ENCODE data around the gene C5orf46.
"Not testable (repeated sequence)": the region's sequence is repeated elsewhere in the genome, so short reads cannot be mapped to it uniquely, and the experiment has no call there.

C5orf46 gene

DNA sequence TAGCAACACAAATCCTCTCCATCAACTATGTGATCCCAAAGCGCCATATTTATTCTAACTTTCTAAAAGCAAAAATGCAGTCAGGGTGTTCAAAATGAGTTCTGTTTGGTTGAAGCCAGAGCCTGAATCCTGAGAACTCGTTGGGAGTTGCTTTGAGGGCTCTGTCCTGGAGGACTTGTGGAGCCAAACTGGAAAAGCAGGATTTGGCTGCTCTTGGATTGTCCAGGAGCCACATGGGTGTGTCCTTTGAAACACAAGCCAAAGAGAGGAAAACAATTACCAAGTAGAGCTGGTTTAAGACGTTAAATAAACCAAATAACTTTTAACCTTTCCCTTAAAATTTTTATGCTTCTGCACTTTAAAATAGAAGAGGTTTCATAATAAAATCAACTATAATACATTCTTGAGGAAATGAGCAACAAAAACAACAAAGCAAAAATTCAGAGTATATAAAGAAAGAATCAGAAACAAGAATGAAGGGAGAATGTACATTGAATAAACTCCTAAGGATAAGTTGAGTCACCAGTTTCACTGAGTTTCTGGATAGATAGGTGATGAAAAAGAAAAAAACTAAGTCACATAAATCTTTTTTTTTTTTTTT, 13.5 kb downstream of the C5orf46 start:
- no peak for DNase-seq

DNA sequence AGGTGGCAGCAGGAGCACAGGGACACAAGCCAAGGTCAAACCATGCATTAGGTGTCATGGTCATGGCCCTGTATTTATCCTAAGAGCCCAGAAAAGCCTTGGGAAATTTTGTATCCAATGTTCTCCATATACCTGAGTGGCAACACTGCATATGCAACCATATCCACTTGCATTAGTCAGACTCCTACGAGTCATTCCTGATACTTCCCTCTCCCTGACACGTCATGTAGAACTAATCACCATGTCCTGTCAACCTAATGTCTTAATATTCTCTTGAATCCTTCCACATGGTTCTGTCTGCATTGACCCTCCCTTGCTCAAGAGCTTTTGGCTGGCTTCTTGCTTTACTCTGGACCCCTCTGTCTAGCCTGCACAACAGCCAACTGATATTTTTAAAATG, 18.4 kb downstream of the C5orf46 start:
- DNase-seq, result no peak

DNA sequence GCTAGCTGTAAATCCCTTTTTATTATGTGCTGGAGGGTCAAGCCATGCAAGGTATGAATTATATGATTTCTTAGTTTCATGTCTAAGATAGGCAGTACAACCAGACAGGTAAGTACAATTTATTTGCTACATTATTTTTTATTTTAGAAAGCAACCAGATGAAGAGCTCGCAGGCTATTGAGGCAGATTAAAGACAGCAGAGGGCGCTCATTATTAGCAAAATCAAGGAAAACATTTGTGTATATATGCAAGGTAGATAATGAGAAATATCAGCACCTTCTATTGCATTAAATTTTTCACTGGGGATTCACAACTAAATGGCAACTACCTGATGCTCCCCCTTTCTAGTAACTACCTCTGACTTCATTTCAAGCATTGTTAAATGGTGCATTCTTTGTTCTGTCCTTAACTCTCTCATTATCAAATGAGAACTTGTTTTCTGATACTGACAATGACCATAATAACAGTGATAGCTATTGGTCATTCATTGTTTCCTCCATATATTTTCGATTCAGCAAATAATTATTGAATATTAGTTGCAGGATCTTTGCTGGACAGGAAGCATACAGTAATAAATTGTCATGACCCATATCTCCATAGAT, 19.2 kb downstream of the C5orf46 start:
- peak; percentile 2 to 36 for DNase-seq

DNA sequence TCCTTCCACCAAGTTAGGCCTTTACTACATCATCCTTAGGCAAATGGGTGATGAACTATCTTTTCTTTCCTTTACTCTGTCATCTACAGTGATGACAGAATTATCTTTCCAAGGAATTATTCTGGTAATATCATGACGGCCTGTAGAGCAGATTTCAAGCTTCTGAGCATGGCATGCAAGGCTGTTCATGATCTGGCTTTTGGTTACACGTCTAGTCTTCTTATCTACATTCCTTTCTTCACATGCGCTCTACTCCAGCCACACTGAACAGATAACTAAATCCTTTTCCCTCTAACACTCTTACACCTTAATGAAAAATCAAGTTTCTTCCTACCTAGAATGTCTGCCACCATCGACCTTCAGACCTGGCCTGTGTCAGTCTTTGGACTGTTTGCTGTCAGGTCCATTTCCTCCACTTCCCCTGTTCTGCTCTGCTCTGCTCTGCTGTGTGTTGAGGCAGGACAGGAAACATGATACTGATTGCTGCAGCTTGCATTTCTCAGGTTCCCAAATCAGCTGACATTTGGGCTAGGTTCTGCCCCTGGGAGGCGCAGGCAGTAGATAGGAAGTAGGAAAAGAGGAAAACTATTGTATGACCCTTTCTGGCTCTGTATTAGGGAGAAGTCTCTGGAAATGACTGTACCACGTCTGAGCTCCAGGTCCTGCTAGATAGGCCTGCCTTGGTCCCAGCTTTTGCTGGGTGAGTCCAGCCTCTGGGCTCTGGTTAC, 23.6 kb downstream of the C5orf46 start:
- no peak for DNase-seq

DNA sequence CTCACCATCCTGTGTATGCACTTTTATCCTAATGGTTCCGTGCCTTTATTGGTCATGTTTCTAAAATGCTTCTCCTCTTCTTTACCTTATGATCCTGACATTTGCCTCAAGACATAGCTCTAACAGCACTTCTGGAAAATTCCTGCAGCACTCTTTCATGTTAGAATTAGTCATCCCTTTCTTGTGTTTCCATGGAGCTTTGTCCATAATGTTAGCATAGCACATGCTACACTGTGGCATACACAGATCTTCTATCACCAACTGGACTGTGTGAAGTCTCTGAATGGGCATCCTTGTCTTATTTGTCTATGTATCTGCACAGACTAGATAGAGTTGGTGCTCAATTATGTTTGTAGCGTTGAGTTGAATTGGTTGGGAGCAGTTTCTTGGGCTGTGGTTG, 25.9 kb downstream of the C5orf46 start:
- DNase-seq, result no peak

DNA sequence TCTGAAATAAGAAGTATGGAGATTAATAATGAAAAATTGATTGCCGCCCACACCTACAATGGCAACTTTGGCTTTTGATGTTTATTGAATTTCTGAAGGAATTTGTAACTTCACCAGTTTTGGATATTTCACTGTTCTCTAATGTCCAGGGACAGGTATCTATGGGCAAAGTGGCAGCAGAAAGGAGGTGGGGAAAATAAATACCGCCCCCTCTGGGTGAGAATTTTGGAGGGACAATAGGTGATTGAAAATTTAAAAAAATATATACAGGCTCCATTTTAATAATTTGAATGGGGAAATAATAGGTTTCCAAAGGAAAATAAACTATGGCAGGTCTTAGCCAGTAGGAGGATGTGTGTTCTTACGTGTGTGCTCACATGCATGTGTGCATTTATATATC, 26.6 kb downstream of the C5orf46 start:
- no peak for DNase-seq

DNA sequence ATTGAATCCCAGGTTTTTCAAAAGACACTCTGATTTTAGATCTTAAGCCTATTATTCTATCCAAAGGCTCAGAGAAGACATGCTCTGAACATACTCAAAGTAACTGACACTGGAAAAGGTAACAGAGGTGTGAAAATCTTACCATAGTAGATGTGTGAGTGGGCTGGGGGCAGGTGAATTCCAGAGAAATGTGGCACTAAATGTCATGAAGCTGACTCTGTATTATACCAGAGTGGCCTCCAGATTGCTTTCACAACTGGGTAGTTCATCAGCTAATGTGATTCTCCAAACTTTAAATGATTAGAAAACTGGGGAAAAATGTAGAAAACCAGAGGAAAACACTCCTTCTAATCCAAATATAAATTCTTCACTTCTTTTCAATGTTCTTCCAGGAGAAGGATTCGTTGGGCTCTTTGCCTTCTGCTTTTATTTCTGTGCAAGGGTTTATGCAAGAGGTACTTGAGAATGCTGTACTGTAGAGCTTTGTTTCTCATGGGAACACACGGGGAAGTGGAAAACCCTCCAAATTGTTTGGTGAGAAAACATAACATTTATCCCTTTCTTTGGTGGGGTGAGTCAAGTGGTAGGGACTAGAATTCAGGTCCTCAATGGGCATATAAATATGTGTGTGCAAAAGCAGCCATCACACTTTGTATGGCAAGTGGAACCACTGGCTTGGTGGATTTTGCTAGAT, 28.1 kb downstream of the C5orf46 start, which contains the start of gene SCGB3A2:
SCGB3A2 (plus strand) TSS at position 646 of the 694 bp plus-strand sequence. CDS start 93 bp downstream, outside the sequence.
- DNase-seq, result no peak

DNA sequence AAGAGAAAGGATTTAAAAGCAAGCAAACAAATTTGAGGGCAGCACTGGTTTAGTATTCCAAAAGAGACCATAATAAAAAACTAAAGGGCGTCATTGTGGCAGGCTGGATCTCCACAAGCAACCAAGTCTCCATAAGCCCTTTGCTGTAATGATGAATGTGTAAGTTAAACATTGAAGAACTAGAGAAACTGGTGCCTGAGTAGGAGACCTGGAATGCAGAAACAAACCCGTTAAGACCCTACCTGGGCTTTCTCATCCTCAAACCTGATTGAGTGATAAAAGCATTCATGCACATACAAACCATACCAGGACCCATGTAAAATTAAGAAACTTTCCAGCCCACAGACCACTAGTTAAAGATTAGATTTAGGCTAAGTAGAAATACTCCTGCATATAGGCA, 29.7 kb downstream of the C5orf46 start:
- no peak for DNase-seq

DNA sequence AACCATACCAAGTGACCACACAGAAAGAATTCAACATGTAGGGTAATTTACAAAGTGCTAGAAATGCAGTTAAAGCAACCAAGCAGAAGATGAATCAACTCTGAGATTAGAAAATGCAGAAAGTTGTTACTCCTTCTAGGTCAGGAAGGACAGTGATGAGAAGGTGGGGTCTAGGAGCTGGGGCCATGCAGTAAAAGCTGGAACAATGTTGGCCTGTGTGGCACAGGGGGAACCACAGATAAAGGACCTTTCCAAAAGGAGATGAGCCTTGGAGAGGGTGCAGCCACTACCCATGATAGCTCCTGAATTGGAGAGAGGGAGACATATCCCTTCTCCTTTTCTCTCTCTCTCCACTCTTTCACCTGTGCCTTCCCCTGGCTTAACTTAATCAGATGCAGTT, 30.2 kb downstream of the C5orf46 start:
- no peak for DNase-seq

DNA sequence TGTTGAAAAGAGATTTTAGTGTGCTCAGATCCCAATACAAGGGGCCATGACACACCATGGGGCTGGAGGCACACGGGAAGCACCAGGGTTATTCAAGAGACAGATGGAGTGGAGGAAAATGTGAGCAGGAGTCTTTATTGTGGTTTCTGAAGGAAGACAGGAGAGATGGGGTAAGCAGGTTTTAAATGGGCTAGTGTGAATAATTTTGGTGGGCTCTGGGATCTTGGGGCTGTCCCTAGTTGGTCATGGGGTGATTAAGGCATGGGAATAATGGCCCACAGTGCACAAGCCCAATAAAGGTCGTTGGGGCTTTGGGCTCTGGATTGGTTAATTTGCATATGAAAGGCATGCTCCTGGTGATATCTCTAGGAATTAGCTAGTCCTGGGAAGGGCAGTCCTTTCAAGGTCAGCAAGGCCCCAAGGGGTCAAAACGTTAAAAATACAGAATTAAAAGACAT, 31.4 kb downstream of the C5orf46 start:
- DNase-seq, result no peak

DNA sequence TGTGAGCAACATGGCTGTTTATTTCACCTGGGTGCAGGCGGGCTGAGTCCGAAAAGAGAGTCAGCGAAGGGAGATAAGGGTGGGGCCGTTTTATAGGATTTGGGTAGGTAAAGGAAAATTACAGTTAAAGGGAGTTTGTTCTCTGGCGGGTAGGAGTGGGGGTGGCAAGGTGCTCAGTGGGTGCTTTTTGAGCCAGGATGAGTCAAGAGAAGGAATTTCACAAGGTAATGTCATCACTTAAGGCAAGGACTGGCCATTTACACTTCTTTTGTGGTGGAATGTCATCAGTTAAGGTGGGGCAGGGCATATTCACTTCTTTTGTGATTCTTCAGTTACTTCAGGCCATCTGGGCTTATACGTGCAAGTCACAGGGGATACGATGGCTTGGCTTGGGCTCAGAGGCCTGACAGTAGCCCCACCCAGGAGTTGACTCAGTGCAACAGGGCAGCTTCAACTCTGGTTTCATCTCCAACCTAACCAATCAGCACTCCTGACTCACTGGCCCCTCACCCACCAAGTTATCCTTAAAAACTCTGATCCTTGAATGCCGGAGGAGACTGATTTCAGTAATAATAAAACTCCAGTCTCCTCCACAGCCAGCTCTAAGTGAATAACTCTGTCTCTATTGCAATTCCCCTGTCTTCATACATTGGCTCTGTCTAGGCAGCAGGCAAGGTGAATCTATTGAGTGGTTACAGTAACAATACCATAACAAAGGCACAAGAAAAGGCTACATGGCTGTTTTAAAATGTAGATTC, 32.0 kb downstream of the C5orf46 start:
- not testable (repeated sequence) for DNase-seq

DNA sequence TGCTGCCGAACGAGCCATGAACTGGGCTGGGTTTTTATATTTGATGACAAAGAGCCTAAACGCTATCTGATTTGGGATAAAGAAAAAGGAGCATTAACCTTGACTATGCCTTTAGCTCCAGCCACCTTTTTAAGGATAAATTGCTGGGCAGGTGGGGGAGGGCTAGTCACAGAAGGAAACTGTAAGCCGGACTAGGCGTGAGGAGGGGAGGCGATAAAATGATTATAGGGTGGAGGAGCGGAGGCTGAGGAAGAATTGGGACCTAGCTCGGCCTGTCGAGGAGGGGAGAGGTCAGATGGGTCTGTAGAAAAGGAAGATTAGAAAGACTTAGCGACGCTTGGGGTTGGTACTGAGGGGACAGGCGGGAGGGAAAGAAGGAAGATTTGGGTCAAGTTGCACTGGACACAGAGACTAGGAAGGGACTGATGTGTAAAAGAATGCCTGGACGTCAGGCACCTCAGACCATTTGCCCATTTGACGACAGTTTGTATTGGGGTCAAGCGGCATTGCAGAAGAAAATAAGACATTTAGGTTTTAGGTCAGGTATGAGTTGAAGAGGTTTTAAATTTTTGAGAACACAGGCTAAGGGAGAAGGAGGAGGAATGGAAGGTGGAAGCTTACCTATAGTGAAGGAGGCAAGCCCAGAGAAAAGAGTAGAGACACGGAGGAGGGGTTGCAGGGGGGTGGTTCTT, 33.4 kb downstream of the C5orf46 start:
- not testable (repeated sequence) for DNase-seq

DNA sequence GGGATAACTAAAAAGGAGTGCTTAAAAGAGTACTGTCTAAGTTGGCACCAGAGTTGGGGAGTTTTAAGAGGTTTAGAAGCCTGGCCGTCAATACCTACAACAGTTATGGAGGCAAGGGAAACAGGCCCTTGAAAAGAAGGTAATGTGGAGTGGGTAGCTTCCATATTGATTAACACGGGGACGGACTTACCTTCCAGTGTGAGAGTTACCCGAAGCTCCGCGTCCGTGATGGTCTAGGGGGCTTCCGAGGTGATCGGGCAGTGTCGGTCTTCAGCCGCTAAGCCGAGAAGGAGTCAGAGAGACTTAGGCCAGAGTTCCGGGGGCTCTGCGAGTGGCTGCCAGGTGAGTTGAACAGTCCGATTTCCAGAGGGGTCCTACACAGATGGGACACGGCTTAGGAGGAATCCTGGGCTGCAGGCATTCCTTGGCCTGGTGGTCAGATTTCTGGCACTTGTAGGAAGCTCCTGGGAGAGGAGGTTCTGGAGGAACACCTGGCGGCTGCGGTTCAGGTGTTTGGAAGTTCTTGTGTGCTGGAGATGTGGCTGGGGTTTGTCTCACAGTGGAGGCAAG, 34.3 kb downstream of the C5orf46 start:
- not testable (repeated sequence) for DNase-seq

DNA sequence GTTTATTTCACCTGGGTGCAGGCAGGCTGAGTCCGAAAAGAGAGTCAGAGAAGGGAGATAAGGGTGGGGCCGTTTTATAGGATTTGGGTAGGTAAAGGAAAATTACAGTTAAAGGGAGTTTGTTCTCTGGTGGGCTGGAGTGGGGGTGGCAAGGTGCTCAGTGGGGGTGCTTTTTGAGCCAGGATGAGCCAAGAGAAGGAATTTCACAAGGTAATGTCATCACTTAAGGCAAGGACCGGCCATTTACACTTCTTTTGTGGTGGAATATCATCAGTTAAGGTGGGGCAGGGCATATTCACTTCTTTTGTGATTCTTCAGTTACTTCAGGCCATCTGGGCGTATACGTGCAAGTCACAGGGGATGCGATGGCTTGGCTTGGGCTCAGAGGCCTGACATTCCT, 36.4 kb downstream of the C5orf46 start:
- not testable (repeated sequence) for DNase-seq

DNA sequence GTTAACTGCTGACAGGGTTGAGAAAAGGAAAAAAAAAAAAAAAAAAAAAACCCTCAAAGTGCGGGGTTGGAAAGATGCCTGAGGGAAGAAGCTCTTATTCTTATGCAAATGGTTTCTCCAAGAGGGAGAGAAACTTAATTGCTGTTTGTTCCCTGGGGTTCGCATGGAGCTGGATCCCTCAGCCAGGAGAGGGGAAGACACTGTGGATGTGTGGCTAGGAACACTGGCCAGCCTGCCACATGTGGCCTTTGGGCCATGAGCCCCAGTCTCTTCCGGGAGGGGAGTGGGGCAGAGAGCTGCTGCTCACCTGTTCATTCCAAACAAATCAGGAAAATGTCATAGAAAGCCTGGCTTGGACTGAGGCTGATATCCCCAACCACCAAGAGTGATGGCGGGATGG, 37.2 kb downstream of the C5orf46 start:
- no peak for DNase-seq

DNA sequence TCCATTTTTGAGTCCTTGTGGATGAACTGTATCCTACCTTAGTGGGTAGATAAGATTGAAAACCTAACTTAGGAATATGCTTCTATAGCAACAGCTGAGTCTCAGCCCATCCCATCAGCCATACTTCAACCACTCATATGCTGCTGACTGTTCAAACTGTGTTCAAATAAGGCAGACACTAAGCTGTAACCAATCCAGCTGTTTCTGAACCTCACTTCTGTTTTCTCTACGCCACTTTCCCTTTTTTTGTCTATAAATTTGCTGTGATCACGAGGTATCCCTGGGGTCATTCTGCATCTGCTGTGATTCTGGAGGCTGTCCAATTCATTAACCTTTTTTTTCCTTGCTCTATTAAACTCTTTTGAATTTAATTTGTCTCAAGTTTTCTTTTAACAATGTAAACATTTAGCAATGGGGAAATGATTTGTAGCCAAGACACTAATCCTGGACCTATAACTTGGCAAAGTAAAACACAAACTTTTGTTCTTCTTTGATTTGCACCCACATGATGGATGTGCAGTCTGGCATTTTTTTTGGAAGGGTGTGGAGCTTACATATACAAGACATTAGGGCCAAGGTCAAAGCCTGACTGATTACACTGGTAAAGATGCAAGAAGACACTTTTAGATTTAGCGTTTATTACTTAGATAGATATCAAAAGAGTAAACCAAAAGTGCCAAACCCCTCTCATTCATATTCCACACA, 42.7 kb downstream of the C5orf46 start:
- no peak for DNase-seq

DNA sequence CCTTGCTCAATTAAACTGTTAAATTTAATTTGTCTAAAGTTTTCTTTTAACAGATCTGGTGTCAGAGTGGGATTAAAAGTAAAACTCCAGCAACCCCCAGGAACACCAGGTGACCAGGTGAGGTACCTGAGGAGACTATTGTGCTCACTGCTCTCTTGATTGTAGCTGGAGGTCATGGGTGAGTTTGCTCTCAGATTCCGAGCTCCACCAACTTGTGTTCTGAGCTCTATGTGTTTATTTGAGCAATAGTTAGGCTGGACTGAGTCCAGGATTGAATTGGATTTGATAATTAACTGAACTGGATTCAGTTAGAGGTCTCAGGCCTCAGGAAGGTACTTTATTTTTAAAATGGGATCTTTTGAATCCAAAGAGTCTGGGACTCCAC, 45.7 kb downstream of the C5orf46 start:
- no peak for DNase-seq

DNA sequence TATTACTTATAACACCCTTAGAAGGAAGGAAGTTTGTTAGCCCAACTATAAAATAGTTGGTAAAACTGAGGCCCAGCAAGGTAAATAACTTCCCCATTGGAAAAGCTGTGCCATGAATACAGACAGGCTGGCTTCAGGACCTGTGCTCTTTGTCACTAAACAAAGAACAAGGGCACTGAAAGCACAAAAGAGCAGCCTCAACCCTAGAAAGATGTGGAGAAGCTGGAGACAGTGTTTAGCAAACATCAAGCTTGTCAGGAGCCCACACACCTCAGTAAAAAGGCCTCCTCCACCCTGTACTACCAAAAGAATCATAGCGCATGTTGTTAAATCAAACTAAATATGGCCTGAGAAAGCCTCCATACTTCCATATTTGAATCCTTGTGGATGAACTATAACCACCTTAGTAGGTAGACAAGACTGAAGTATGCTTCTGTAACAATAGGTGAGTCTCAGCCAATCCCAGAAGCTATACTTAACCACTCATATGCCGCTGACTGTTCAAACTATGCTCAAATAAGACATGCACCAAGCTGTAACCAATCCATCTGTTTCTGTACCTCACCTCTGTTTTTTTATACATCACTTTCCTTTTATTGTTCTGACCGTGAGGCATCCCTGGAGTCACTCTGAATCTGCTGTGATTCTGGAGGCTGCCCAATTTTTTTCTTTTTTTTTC, 46.2 kb downstream of the C5orf46 start:
- no peak for DNase-seq

DNA sequence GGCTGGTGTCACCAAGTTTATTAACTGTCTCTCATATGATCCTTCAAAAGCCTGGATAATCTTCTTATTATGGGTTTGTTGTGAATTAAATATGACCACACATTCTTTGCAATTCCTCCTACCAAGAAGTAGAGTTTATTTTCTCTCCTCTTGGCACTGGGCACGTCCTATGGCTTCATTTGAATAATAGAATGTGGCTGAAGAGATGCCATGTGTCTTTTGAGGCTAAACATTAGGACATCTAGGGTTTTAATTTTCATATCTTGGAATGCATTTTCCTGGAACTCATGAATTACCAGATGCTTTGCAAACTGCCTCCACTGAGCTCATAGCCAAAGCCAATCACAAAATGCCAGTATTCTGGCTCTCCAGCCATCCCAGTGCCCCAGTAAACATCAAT, 47.8 kb downstream of the C5orf46 start:
- no peak for DNase-seq

DNA sequence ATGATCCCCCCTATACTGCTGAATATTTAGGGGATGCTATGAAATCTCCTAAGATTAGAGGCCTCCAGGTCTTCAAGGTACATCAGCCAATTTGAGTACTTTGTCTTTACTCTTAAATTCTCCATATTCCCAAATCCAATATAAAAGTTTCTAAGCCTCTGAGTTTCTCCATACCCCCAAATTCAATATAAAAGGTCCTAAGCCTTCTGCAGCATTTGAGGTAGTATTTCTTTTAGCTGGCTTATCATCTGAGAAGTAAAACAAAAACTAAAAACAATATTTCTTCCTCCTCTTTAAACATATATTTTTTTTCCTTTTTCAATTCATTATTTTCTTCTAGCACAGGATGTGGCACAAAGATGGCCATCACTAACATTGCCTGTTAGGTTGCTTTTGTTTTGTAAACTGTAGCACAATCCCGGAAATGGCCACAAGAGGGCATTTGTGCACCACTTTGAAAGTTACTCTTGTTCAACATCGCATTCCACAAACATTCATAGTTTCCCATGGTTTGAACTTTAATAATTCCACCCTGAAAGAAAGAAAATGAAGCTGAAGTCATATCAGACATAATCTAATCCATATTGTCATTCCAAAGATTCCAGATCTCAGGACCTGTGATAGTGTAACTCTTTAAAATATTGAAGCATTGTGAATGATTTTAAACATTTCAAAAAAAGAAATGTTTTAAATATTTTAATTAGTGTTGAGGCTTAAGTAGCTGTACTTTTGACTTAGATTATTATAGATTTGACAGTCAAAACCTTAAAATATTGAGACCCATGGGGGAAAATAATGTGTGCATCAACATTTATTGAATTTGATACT, 48.8 kb downstream of the C5orf46 start:
- DNase-seq, result peak; percentile 9 to 63

Data from NCI-H524 (cell line).